H1 (cell line): ENCODE results near the gene OSBPL3. TPM values are rescaled to one million over a fixed set of nuclear protein-coding genes. Genes with fewer than 3 reads are reported as not detected.

Source experiments
- CTCF ChIA-PET: fragments of 300-600 bp; sonication (Branson Sonifier 250); formaldehyde crosslinking; loops from one replicate; lab custom pipeline; 2021; ENCODE audit not compliant: partially characterized antibody; lab: Charles Lee
- POLR2A ChIA-PET: fragments of 300-600 bp; sonication (Branson Sonifier 250); formaldehyde crosslinking; loops from one replicate; lab custom pipeline; 2021; ENCODE audit warnings: inconsistent platforms; ENCODE audit not compliant: partially characterized antibody; lab: Charles Lee
- DNase-seq, 2 experiments: peaks; one replicate each; pipeline versions ENCODE4 v3.0.0 to v3.0.0-alpha.2; 2010 to 2022; ENCODE audit warnings: low spot score in 2 of 2, low read depth in 1 of 2, mixed read lengths in 1 of 2
- FAIRE-seq: peaks from 2 replicates; lab custom pipeline; 2011; peaks lifted over from hg19 to GRCh38; lab: Jason Lieb, UNC
- H2AFZ ChIP-seq: 2 replicates; pipeline ENCODE4 v1.8.1; 2012; ENCODE audit warnings: low read length, inconsistent platforms
- H2AK5ac ChIP-seq: 2 replicates; pipeline ENCODE4 v1.6.1; 2013; ENCODE audit warnings: low read depth, low read length
- H2BK120ac ChIP-seq: replicated peaks from 2 replicates; pipeline ENCODE3; 2013; ENCODE audit warnings: low read depth, low read length, inconsistent platforms
- H2BK12ac ChIP-seq: 2 replicates; pipeline ENCODE4 v1.6.1; 2013; ENCODE audit warnings: low read depth, low read length
- H2BK15ac ChIP-seq: 2 replicates; pipeline ENCODE4 v1.6.1; 2013; ENCODE audit warnings: low read length
- H2BK20ac ChIP-seq: 2 replicates; pipeline ENCODE4 v1.6.1; 2013; ENCODE audit warnings: low read length
- H2BK5ac ChIP-seq: 2 replicates; pipeline ENCODE4 v1.6.1; 2013; ENCODE audit warnings: low read depth, low read length
- H3K14ac ChIP-seq: 2 replicates; pipeline ENCODE4 v1.6.1; 2013; ENCODE audit warnings: inconsistent platforms; ENCODE audit not compliant: insufficient read length
- H3K18ac ChIP-seq: 2 replicates; pipeline ENCODE4 v1.6.1; 2013; ENCODE audit warnings: low read length; ENCODE audit errors: extremely low read depth
- H3K23ac ChIP-seq: 2 replicates; pipeline ENCODE4 v1.6.1; 2013; ENCODE audit warnings: inconsistent platforms; ENCODE audit not compliant: insufficient read length
- H3K23me2 ChIP-seq: 2 replicates; pipeline ENCODE4 v1.6.1; 2013; ENCODE audit warnings: low read depth, low read length
- H3K27ac ChIP-seq: 2 replicates; pipeline ENCODE4 v1.6.1; 2011; ENCODE audit warnings: low read depth, low read length, inconsistent platforms
- H3K27me3 ChIP-seq, 4 experiments: replicated peaks in 1 of 4; 1 replicate in 1 of 4; 2 replicates in 3 of 4; pipeline versions ENCODE4 v1.6.1 to v1.8.1; 2011 to 2013; ENCODE audit warnings: low read length in 3 of 4, mild to moderate bottlenecking in 3 of 4, inconsistent platforms in 2 of 4, mixed read lengths in 2 of 4, moderate library complexity in 1 of 4; ENCODE audit not compliant: control insufficient read depth in 3 of 4, insufficient read depth in 3 of 4; ENCODE audit errors: extremely low read depth in 1 of 4
- H3K36me3 ChIP-seq, 4 experiments: 2 replicates each; pipeline versions ENCODE4 v1.6.1 to v1.8.1; 2011 to 2013; ENCODE audit warnings: mild to moderate bottlenecking in 4 of 4, low read length in 3 of 4, moderate library complexity in 2 of 4, control low read depth in 1 of 4, inconsistent platforms in 1 of 4; ENCODE audit not compliant: insufficient read depth in 4 of 4, control insufficient read depth in 2 of 4
- H3K4ac ChIP-seq: replicated peaks from 2 replicates; pipeline ENCODE3; 2013; ENCODE audit warnings: low read length, low read depth, mixed read lengths, inconsistent platforms; ENCODE audit not compliant: insufficient read length
- H3K4me1 ChIP-seq, 4 experiments: replicated peaks in 1 of 4; 1 replicate in 1 of 4; 2 replicates in 3 of 4; pipeline versions ENCODE4 v1.6.1 to v1.8.1; 2011 to 2013; ENCODE audit warnings: low read length in 3 of 4, inconsistent platforms in 2 of 4, mixed read lengths in 1 of 4; ENCODE audit not compliant: insufficient read depth in 4 of 4, control insufficient read depth in 3 of 4
- H3K4me2 ChIP-seq, 2 experiments: 2 replicates each; pipeline versions ENCODE4 v1.6.1 to v1.8.1; 2011 to 2013; ENCODE audit warnings: low read depth in 2 of 2, low read length in 2 of 2, control low read depth in 1 of 2, inconsistent platforms in 1 of 2, mild to moderate bottlenecking in 1 of 2; ENCODE audit not compliant: insufficient read depth in 1 of 2
- H3K4me3 ChIP-seq, 4 experiments: fragments of 200-600, 300-600 bp in 1 of 4; sonication (generic), shearing (Covaris generic), sonication (Bioruptor Twin) in 1 of 4; 2 replicates each; pipeline versions ENCODE4 v1.5.1 to v1.8.1; 2011 to 2016; ENCODE audit warnings: low read length in 4 of 4, low read depth in 3 of 4, control low read depth in 2 of 4, inconsistent platforms in 2 of 4, mild to moderate bottlenecking in 2 of 4, mixed read lengths in 1 of 4, moderate library complexity in 1 of 4; ENCODE audit not compliant: insufficient read depth in 2 of 4; ENCODE audit errors: extremely low read depth in 1 of 4
- H3K56ac ChIP-seq: replicated peaks from 2 replicates; pipeline ENCODE3; 2013; ENCODE audit warnings: low read depth, mild to moderate bottlenecking, mixed read lengths, low read length, inconsistent platforms; ENCODE audit not compliant: insufficient read length
- H3K79me1 ChIP-seq: 2 replicates; pipeline ENCODE4 v1.6.1; 2013; ENCODE audit warnings: low read depth, low read length, control low read depth
- H3K79me2 ChIP-seq, 2 experiments: 2 replicates each; pipeline versions ENCODE4 v1.6.1 to v1.8.1; 2012 to 2013; ENCODE audit warnings: low read length in 2 of 2, mild to moderate bottlenecking in 2 of 2, inconsistent platforms in 1 of 2; ENCODE audit not compliant: insufficient read depth in 2 of 2, control insufficient read depth in 1 of 2
- H3K9ac ChIP-seq, 4 experiments: replicated peaks in 1 of 4; 1 replicate in 1 of 4; 2 replicates in 3 of 4; pipeline versions ENCODE4 v1.6.1 to v1.8.1; 2011 to 2013; ENCODE audit warnings: low read depth in 3 of 4, low read length in 3 of 4, control low read depth in 2 of 4, mild to moderate bottlenecking in 2 of 4, moderate library complexity in 2 of 4, inconsistent platforms in 1 of 4; ENCODE audit errors: extremely low read depth in 1 of 4
- H3K9me3 ChIP-seq, 2 experiments: 2 replicates each; pipeline versions ENCODE4 v1.6.1 to v1.8.1; 2012 to 2013; ENCODE audit warnings: mild to moderate bottlenecking in 2 of 2, moderate library complexity in 2 of 2, control low read depth in 1 of 2, inconsistent platforms in 1 of 2, low read depth in 1 of 2, low read length in 1 of 2, mixed read lengths in 1 of 2; ENCODE audit not compliant: insufficient read depth in 2 of 2
- H4K20me1 ChIP-seq, 2 experiments: replicated peaks in 1 of 2; 2 replicates each; pipeline versions ENCODE3 to v1.8.1; 2011 to 2013; ENCODE audit warnings: inconsistent platforms in 2 of 2, low read length in 2 of 2, mild to moderate bottlenecking in 1 of 2; ENCODE audit not compliant: insufficient read depth in 2 of 2, control insufficient read depth in 1 of 2
- H4K5ac ChIP-seq: 2 replicates; pipeline ENCODE4 v1.6.1; 2013; ENCODE audit warnings: low read length, low read depth, mixed read lengths, inconsistent platforms; ENCODE audit not compliant: insufficient read length
- H4K8ac ChIP-seq: 2 replicates; pipeline ENCODE4 v1.8.0; 2013; ENCODE audit warnings: mild to moderate bottlenecking, moderate library complexity, low read length, inconsistent platforms; ENCODE audit not compliant: insufficient read depth; ENCODE audit errors: extremely low read depth
- H4K91ac ChIP-seq: replicated peaks from 2 replicates; pipeline ENCODE3; 2013; ENCODE audit warnings: low read length, mixed read lengths, inconsistent platforms; ENCODE audit not compliant: insufficient read length
- CHD1 ChIP-seq: IDR thresholded peaks from 2 replicates; pipeline ENCODE4 v1.6.1; 2012; ENCODE audit warnings: low read depth, low read length, improper control_type of control experiment
- CHD2 ChIP-seq: IDR thresholded peaks from 2 replicates; pipeline ENCODE4 v1.6.1; 2012; ENCODE audit warnings: low read length, improper control_type of control experiment
- CREB1 ChIP-seq: IDR thresholded peaks from 2 replicates; pipeline ENCODE4 v1.6.1; 2012; ENCODE audit warnings: inconsistent platforms
- GTF2F1 ChIP-seq: IDR thresholded peaks from 2 replicates; pipeline ENCODE4 v1.6.1; 2012; ENCODE audit warnings: low read depth, low read length, improper control_type of control experiment, borderline replicate concordance
- JUN ChIP-seq: IDR thresholded peaks from 2 replicates; pipeline ENCODE4 v1.6.1; 2011; ENCODE audit warnings: low read depth, mild to moderate bottlenecking, improper control_type of control experiment, low read length
- KDM4A ChIP-seq: IDR thresholded peaks from one replicate; pipeline ENCODE4 v1.7.1; 2012; ENCODE audit warnings: low read depth, mild to moderate bottlenecking, moderate library complexity, low read length, inconsistent platforms; ENCODE audit not compliant: severe bottlenecking
- KDM5A ChIP-seq: fragments of 200-600 bp; IDR thresholded peaks from 2 replicates; pipeline ENCODE4 v1.7.1; 2012; ENCODE audit warnings: mild to moderate bottlenecking, low read length, inconsistent platforms, mixed read lengths
- MAFK ChIP-seq: IDR thresholded peaks from 2 replicates; pipeline ENCODE4 v1.6.1; 2012; ENCODE audit warnings: low read depth, mild to moderate bottlenecking, improper control_type of control experiment, low read length
- SP4 ChIP-seq: IDR thresholded peaks from 2 replicates; pipeline ENCODE4 v1.6.1; 2012; ENCODE audit warnings: low read length, inconsistent platforms
- SUZ12 ChIP-seq: fragments of 200-600 bp; sonication (generic); IDR thresholded peaks from 2 replicates; pipeline ENCODE4 v1.6.1; 2012; ENCODE audit warnings: mild to moderate bottlenecking, inconsistent platforms, low read length, moderate library complexity, mixed read lengths
- TAF7 ChIP-seq: optimal IDR thresholded peaks from 2 replicates; pipeline ENCODE3; 2011; ENCODE audit warnings: low read depth, mild to moderate bottlenecking, inconsistent platforms, low read length, moderate library complexity, borderline replicate concordance
- WGBS, 2 experiments: shearing (Covaris generic) in 1 of 2; methylation state at CpG; one replicate each; pipeline versions ENCODE4 v1.1.6 to v1.1.7; 2013 to 2015; ENCODE audit warnings: low lambda C conversion rate in 2 of 2, mixed read lengths in 2 of 2, inconsistent platforms in 1 of 2, low coverage in 1 of 2, missing lambda C conversion rate in 1 of 2; ENCODE audit not compliant: insufficient replicate concordance in 2 of 2, insufficient coverage in 1 of 2, insufficient read length in 1 of 2; ENCODE audit errors: extremely low coverage in 1 of 2, missing lambda C conversion rate in 1 of 2; 5-methylcytosine and 5-hydroxymethylcytosine counted together
- polyA plus RNA-seq, 7 experiments: library from polyadenylated mRNA; depleted of rRNA in 3 of 7; stranded (reverse) in 5 of 7; unstranded in 2 of 7; fragments of >200 nt in 5 of 7; fragments of 200-250 nt in 2 of 7; gene quantifications; 1 replicate in 5 of 7; 2 replicates in 1 of 7; 4 replicates in 1 of 7; pipeline versions ENCODE4 v1.2.1 to v1.2.3, GENCODE V29; 2011 to 2013; ENCODE audit warnings: missing spikeins in 2 of 7, mixed read lengths in 2 of 7
- total RNA-seq: library from RNA; stranded (reverse); fragmentation: NEBNext Ultra II Directional; extraction: Animal tissue kit (Norgen Biotek cat#: 25700); gene quantifications from 2 replicates; pipeline ENCODE4 v1.2.1, GENCODE V29; 2021

Gene OSBPL3
- total and polyA plus RNA-seq, 2 of the 8 experiments (the other 6 are each of a cell fraction or from before 2014, with no cell fraction given), result 2.8 to 13.9 TPM

DNA sequence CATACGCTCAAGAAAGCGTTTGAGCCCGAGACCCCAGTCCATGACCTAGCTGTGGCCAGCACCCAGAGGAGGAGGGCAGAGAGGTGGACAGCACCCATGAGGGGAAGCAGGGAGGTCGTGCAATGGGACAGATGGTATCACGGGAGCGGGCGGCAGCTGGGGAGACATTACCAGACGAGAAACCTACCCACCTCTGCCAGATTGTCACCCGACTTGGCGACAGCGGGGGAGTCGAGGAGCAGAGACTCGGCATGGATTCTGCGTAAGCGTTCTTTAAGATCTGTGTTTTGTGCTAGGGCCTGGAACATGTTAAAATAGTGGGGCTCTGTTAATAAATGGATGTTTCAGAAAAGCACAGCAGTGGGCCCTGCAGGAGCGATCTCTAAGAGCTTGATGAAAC, 131.1 kb downstream of the OSBPL3 start:
- no peak overlapping the region for H3K56ac ChIP-seq
- H4K20me1 ChIP-seq, result no peaks in the 10 kb centered on the region
- H3K27me3 ChIP-seq, result no peaks in the 10 kb centered on the region
- no peak overlapping the region; a peak in 1 of 7 replicates for H3K9ac ChIP-seq
- H3K79me1 ChIP-seq, result no peaks in the 10 kb centered on the region
- no peak overlapping the region for H2AFZ ChIP-seq
- no peak overlapping the region for H2BK5ac ChIP-seq
- FAIRE-seq, result no peak
- no peak for DNase-seq
- H2BK120ac ChIP-seq, result no peak overlapping the region
- no peak for TF ChIP-seq CREB1
- no peak for TF ChIP-seq TAF7
- no peak for TF ChIP-seq GTF2F1
- TF ChIP-seq CHD1, result no peak
- TF ChIP-seq KDM5A, result no peak
- TF ChIP-seq SP4, result no peak
- no peak for TF ChIP-seq CHD2
- no peak for TF ChIP-seq MAFK
- no peak for TF ChIP-seq KDM4A
- no peak for TF ChIP-seq JUN
- TF ChIP-seq SUZ12, result no peak
- TF ChIP-seq, all 59 proteins: peak for 0
- no peak overlapping the region for H3K4me3 ChIP-seq
- H3K36me3 ChIP-seq, result no peaks in the 10 kb centered on the region
- no peak overlapping the region for H3K27ac ChIP-seq
- no peaks in the 10 kb centered on the region for H3K79me2 ChIP-seq
- H3K4me2 ChIP-seq, result no peak overlapping the region
- no peak overlapping the region for H3K4ac ChIP-seq
- no peak overlapping the region for H2BK20ac ChIP-seq
- H3K14ac ChIP-seq, result no peak overlapping the region
- H2BK15ac ChIP-seq, result no peak overlapping the region
- H3K23me2 ChIP-seq, result no peaks in the 10 kb centered on the region
- no peaks in the 10 kb centered on the region for H3K9me3 ChIP-seq
- ChIA-PET POLR2A (interaction anchor here (0.6 kb wide), 1 partner anchor 66 kb away, joined by 3 read pairs; no protein-coding TSS in a partner anchor), CTCF (interaction anchor here (0.6 to 1.6 kb wide), 5 partner anchors 15 to 119 kb away, joined by 3 to 6 read pairs (median 3); no protein-coding TSS in a partner anchor)
- 90% methylated on average over 16 of the region's 16 CpGs; no CpG with 5 or more reads in 1 of the 2 experiments for WGBS, 2 experiments
- H4K5ac ChIP-seq, result no peak overlapping the region
- H4K8ac ChIP-seq, result peak overlapping the region; percentile 73; the same call in 1 of the 2 replicates
- no peak overlapping the region for H4K91ac ChIP-seq
- no peak overlapping the region for H3K18ac ChIP-seq
- H3K4me1 ChIP-seq, result peaks cover 0 to 2% (median 0%) of the 10 kb centered on the region in 4 experiments; a peak in 1 of 7 replicates
- no peak overlapping the region for H2BK12ac ChIP-seq
- no peak overlapping the region for H2AK5ac ChIP-seq
- H3K23ac ChIP-seq, result no peak overlapping the region
